Measurements from ENCODE around the gene RPS15A. TPM values are rescaled to one million over a fixed set of nuclear protein-coding genes. Genes with fewer than 3 reads are reported as not detected.

The RPS15A gene
- total and polyA plus RNA-seq, 11 donors = 391 to 3,186 (median 853) TPM

DNA sequence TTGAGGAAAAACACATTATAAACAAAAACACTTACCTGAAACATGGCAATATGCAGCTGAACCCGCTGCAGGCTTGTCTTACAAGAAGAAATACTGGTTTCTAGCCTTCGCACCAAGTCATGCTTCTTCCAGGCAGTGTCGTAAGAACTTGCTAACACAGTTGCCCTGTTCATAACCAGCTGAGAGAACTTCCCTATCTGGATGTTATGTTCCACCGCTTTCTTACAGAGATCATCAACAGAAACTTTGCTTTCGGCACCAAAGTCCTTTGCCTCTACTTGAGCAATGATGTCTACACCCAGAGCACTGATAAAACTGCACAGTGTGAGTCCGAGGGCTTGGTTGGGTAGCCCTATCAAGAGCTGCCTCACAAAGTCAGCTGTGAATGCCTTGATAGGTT lies 39.1 kb upstream of the RPS15A start:
- Histone ChIP-seq H3K4me3 (no peak overlapping the region), H3K27me3 (no peaks in the 10 kb centered on the region), H3K4me1 (no peaks in the 10 kb centered on the region), H3K36me3 (peaks cover 0 to 76% (median 72%) of the 10 kb centered on the region in 9 donors), H3K27ac (no peak overlapping the region), H3K9me3 (no peaks in the 10 kb centered on the region)
- 92 to 99% (median 94%) methylated on average over 6 of the region's 6 CpGs for WGBS, 4 donors
- DNase-seq = no peak
- intact Hi-C loops (cut with DNase I) = no loop called here
- TF ChIP-seq, protein P1, sequence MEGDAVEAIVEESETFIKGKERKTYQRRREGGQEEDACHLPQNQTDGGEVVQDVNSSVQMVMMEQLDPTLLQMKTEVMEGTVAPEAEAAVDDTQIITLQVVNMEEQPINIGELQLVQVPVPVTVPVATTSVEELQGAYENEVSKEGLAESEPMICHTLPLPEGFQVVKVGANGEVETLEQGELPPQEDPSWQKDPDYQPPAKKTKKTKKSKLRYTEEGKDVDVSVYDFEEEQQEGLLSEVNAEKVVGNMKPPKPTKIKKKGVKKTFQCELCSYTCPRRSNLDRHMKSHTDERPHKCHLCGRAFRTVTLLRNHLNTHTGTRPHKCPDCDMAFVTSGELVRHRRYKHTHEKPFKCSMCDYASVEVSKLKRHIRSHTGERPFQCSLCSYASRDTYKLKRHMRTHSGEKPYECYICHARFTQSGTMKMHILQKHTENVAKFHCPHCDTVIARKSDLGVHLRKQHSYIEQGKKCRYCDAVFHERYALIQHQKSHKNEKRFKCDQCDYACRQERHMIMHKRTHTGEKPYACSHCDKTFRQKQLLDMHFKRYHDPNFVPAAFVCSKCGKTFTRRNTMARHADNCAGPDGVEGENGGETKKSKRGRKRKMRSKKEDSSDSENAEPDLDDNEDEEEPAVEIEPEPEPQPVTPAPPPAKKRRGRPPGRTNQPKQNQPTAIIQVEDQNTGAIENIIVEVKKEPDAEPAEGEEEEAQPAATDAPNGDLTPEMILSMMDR (IDR thresholded peaks at IDR 0.05) = no peak
- no peak for TF ChIP-seq POLR2A (IDR thresholded peaks at IDR 0.05)
- no peak for ATAC-seq

DNA sequence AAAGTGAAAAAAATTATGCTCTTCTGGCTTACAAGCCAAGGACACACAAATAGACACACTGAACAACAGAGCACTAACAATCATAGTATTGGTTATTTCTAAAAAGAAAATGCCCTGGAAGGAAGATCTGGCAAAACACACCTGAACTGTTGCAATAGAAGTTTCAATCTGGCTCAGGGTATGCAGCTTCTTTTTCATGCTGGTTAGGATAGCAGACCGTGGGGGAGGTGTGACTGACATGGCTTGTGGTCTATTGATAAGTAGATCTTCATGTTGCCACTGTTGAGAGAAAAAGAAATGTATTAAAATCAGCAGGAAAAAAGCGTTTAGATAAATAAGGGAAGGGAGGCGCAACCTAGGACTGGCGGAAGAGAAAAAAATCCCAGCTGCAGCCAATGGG lies 37.8 kb upstream of the RPS15A start:
- WGBS, 4 donors = 82 to 87% (median 84%) methylated on average over 4 of the region's 4 CpGs
- Histone ChIP-seq H3K27ac (no peak overlapping the region), H3K36me3 (peaks cover 0 to 62% (median 58%) of the 10 kb centered on the region in 9 donors), H3K9me3 (no peaks in the 10 kb centered on the region), H3K27me3 (no peaks in the 10 kb centered on the region), H3K4me3 (no peak overlapping the region), H3K4me1 (no peaks in the 10 kb centered on the region)
- intact Hi-C loops (cut with DNase I) = no loop called here
- TF ChIP-seq, protein P1 (IDR thresholded peaks at IDR 0.05) = no peak
- TF ChIP-seq POLR2A (IDR thresholded peaks at IDR 0.05) = no peak
- ATAC-seq (no peak), DNase-seq (no peak)

DNA sequence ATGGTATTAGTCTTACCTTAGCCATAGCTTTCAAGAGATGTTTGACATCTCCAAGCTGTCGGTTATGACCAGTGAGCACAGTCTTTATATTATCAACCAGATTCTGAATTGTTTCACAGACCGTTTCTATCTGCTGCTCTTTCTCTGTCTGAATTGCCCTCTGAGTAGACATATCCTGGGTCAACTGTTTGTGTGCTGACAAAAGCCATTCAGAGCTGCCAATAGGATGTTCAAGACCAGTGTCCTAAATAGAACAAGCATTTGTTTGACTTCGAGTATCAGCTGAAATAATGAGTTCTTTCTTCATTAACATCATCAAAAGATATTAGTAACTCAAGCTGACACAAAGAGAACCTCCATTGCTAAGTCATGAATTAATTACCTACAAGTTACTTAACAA lies 26.2 kb upstream of the RPS15A start:
- Histone ChIP-seq H3K27ac (no peak overlapping the region), H3K9me3 (no peaks in the 10 kb centered on the region), H3K4me3 (no peak overlapping the region), H3K4me1 (peaks cover 0 to 4% (median 0%) of the 10 kb centered on the region in 12 donors), H3K36me3 (peaks cover 6 to 92% (median 83%) of the 10 kb centered on the region in 9 donors), H3K27me3 (no peaks in the 10 kb centered on the region)
- intact Hi-C loops (cut with DNase I) = loop anchor here in 1 of 10 donors (5.0 to 10.0 kb wide), 2 partner anchors 36 to 149 kb away; no protein-coding TSS in a partner anchor
- WGBS, 4 donors = 75 to 79% (median 76%) methylated on average over 3 of the region's 3 CpGs
- no peak for TF ChIP-seq POLR2A (IDR thresholded peaks at IDR 0.05)
- TF ChIP-seq, protein P1 (IDR thresholded peaks at IDR 0.05) = no peak
- ATAC-seq (no peak), DNase-seq (no peak)

DNA sequence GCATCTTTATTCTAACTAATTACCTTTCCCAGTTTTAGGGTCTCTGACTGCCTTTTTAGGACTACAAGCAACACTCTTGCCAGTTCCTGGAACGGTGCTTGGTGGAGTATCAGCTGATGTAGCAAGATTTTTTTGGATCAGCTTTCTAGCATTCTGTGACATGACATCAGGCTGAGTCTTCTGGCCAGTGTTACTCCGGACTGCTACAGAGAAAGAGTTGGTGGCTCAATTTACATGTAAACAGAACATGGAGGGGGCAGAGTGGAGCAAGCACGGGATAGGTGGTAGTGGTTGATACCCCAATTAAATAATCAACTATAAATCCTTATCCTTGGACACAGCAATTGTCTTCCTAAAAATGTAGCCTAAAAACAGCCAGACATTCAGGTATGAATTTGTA lies 21.8 kb upstream of the RPS15A start:
- 87 to 95% (median 90%) methylated on average over 3 of the region's 3 CpGs for WGBS, 4 donors
- DNase-seq (no peak), ATAC-seq (no peak)
- no peaks in the 10 kb centered on the region for H3K4me1 ChIP-seq
- TF ChIP-seq, protein P1 (IDR thresholded peaks at IDR 0.05) = no peak
- TF ChIP-seq POLR2A (IDR thresholded peaks at IDR 0.05) = no peak
- no peaks in the 10 kb centered on the region for H3K9me3 ChIP-seq
- no peaks in the 10 kb centered on the region for H3K27me3 ChIP-seq
- H3K4me3 ChIP-seq = no peak overlapping the region
- peaks cover 3 to 95% (median 94%) of the 10 kb centered on the region in 9 donors for H3K36me3 ChIP-seq
- intact Hi-C loops (cut with DNase I) = loop anchor here in 1 of 10 donors (10.0 kb wide), 1 partner anchor 153 kb away; no protein-coding TSS in a partner anchor
- H3K27ac ChIP-seq = no peak overlapping the region

Measured in heart left ventricle (tissue), 16 donors.